ENCODE measurements around the gene MTMR4.

MTMR4 gene

DNA sequence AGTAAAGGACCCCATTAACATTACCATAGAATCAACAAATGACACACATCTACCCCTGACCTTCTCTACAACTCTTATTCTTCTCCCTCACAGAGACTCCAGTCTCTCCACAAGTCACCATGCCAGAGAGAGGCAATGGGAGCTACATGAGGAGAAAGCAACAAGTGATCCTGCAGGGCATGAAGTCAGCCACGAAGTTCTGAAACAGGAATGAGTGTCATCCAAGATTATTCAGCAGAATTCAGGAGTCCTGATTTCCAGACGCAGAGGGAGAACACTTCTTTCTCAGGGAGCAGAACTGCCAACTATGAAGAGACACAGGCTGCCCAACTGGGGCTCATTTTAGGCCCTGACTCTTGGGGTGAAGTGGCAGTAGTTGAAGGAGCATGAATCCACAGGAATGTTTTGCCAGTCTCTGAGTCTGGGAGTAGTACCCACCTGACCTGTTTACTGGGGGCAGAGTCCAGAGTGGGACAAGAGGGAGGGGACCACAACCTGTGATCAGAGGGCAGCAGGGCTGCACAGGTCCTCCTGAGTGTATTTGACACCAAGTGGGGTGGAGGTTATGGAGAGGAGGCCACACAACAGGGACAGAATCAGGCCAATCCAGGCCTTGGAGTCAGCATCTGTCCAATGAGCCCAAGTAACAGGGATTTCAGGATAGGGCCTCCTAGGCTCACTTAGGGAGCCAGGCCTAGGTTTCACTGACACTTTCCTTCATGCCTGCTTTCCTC lies 2.4 kb upstream of the MTMR4 start:
- DNase-seq (ENCODE audit: low read depth) = no peak
- peak overlapping the region; percentile 78 for H3K4me3 ChIP-seq (ENCODE audit: low read length)
- TF ChIP-seq, protein P1, sequence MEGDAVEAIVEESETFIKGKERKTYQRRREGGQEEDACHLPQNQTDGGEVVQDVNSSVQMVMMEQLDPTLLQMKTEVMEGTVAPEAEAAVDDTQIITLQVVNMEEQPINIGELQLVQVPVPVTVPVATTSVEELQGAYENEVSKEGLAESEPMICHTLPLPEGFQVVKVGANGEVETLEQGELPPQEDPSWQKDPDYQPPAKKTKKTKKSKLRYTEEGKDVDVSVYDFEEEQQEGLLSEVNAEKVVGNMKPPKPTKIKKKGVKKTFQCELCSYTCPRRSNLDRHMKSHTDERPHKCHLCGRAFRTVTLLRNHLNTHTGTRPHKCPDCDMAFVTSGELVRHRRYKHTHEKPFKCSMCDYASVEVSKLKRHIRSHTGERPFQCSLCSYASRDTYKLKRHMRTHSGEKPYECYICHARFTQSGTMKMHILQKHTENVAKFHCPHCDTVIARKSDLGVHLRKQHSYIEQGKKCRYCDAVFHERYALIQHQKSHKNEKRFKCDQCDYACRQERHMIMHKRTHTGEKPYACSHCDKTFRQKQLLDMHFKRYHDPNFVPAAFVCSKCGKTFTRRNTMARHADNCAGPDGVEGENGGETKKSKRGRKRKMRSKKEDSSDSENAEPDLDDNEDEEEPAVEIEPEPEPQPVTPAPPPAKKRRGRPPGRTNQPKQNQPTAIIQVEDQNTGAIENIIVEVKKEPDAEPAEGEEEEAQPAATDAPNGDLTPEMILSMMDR (conservative IDR thresholded peaks at IDR 0.05; ENCODE audit: low read depth, low read length) = no peak

- TF ChIP-seq, protein P1 (conservative IDR thresholded peaks at IDR 0.05; ENCODE audit: low read depth, low read length) = no peak
- no peak overlapping the region for H3K4me3 ChIP-seq (ENCODE audit: low read length)
- no peak for DNase-seq (ENCODE audit: low read depth)
Measured at GRCh38 chr17:58515286-58515685, 848 bp upstream of the MTMR4 start.

- DNase-seq (ENCODE audit: low read depth) = no peak
- H3K4me3 ChIP-seq (ENCODE audit: low read length) = peak overlapping the region; percentile 85
- TF ChIP-seq, protein P1 (conservative IDR thresholded peaks at IDR 0.05; ENCODE audit: low read depth, low read length) = no peak
Measured at GRCh38 chr17:58514770-58515157, 326 bp upstream of the MTMR4 start.

- peak overlapping the region; percentile 85 for H3K4me3 ChIP-seq (ENCODE audit: low read length)
- TF ChIP-seq, protein P1 (conservative IDR thresholded peaks at IDR 0.05; ENCODE audit: low read depth, low read length) = no peak
- no peak for DNase-seq (ENCODE audit: low read depth)
Measured at GRCh38 chr17:58513267-58513964, 1.0 kb downstream of the MTMR4 start.

DNA sequence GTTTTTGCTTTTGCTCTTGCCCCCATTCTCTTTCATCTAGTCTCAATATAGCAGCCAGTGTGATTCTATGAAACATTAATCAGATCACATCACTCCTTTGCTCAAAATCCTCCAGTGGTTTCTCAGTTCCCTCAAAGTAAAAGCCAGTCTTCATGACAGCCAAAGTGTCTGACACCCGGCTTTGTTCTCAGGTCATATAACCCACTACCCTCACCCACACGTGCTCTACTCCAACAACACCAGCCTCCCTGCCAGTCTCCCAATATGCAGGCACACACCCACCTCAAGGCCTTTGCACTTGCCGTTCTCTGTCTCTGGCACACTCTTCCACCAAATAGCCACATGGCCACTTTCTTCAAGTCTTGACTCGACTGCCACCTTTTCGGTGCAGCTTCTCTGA lies 4.4 kb downstream of the MTMR4 start:
- DNase-seq (ENCODE audit: low read depth) = no peak
- TF ChIP-seq, protein P1 (conservative IDR thresholded peaks at IDR 0.05; ENCODE audit: low read depth, low read length) = no peak
- no peak overlapping the region for H3K4me3 ChIP-seq (ENCODE audit: low read length)

DNA sequence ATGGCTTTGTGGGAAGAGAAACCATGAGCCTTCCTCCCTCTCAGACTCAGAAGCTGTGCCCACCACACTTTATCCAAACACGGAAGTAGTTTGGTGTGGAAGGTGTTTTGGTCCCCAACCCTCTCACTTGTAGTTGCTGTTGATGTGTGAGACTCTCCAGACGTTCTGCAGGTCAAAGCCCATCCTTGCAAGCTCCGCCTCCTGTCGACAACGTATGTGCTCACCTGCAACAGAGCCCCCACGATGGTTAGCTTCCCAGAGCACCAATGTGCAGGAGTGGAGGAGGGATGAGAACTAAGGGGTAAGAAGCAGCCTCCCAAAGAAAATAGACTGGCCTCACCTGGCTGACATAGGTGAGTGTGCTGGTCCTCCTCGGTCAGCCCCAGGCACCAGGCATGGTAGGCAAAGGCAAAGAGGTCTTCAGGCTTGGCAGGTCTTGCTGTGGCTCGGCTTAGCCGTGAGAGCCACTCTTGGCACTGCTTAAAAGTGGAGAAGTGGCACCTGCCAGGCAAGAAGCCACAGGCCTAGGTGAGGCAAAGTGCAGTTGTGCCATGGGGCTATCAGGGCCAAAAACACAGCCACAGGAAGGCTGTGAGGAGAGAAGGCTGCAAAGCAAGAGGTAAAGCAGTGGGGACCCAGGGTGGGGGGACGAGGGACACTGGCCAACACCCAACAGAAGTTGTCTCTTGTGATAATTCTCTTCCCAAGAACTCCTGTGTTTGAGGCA lies 5.9 kb downstream of the MTMR4 start:
- H3K4me3 ChIP-seq (ENCODE audit: low read length) = no peak overlapping the region
- DNase-seq (ENCODE audit: low read depth) = no peak

More for the DNA sequence above, 5.9 kb downstream of the MTMR4 start:
- TF ChIP-seq, protein P1 (conservative IDR thresholded peaks at IDR 0.05; ENCODE audit: low read depth, low read length) = no peak

Measured in retinal pigment epithelial cell (primary cell).